Jurkat, Clone E6-1 (cell line): ENCODE results near the gene MVD.
"Not testable (repeated sequence)": the region's sequence is repeated elsewhere in the genome, so short reads cannot be mapped to it uniquely, and the experiment has no call there.

Experiments used
- DNase-seq: peaks from one replicate; pipeline ENCODE4 v3.0.0-alpha.2; 2011; ENCODE audit warnings: low read depth, low spot score
- H3K4me3 ChIP-seq: 2 replicates; pipeline ENCODE4 v1.5.1; 2011; ENCODE audit warnings: mild to moderate bottlenecking, low read length, control low read depth, moderate library complexity

MVD gene

GRCh38 chr16:88685156-88686061 lies 22.5 kb upstream of the MVD start:
- no peak for DNase-seq
- H3K4me3 ChIP-seq, result peak overlapping the region; percentile 52

GRCh38 chr16:88684569-88685155 lies 21.8 kb upstream of the MVD start:
- no peak overlapping the region for H3K4me3 ChIP-seq
- DNase-seq, result no peak

GRCh38 chr16:88681709-88682451 lies 19.0 kb upstream of the MVD start:
- H3K4me3 ChIP-seq, result no peak overlapping the region
- DNase-seq, result peak; percentile 53

GRCh38 chr16:88681084-88681680 lies 18.3 kb upstream of the MVD start:
- DNase-seq, result no peak
- H3K4me3 ChIP-seq, result no peak overlapping the region

- DNase-seq, result no peak
- no peak overlapping the region for H3K4me3 ChIP-seq
Measured at GRCh38 chr16:88680554-88681083, 17.7 kb upstream of the MVD start.

- DNase-seq, result no peak
- H3K4me3 ChIP-seq, result no peak overlapping the region
Measured at GRCh38 chr16:88678224-88678979, 15.5 kb upstream of the MVD start.

GRCh38 chr16:88677721-88678120 lies 14.8 kb upstream of the MVD start:
- H3K4me3 ChIP-seq, result no peak overlapping the region
- DNase-seq, result no peak

GRCh38 chr16:88676502-88677242 lies 13.8 kb upstream of the MVD start:
- no peak for DNase-seq
- no peak overlapping the region for H3K4me3 ChIP-seq

GRCh38 chr16:88673716-88674379 lies 11.0 kb upstream of the MVD start:
- no peak overlapping the region for H3K4me3 ChIP-seq
- no peak for DNase-seq

- H3K4me3 ChIP-seq, result no peak overlapping the region
- DNase-seq, result no peak
Measured at GRCh38 chr16:88672776-88673175, 9.9 kb upstream of the MVD start.

- H3K4me3 ChIP-seq, result no peak overlapping the region
- no peak for DNase-seq
Measured at GRCh38 chr16:88671806-88672205, 8.9 kb upstream of the MVD start.

- no peak for DNase-seq
- H3K4me3 ChIP-seq, result no peak overlapping the region
Measured at GRCh38 chr16:88669980-88670379, 7.1 kb upstream of the MVD start.

GRCh38 chr16:88669493-88669892 lies 6.6 kb upstream of the MVD start:
- DNase-seq, H3K4me3 ChIP-seq: not testable (repeated sequence)

- no peak overlapping the region for H3K4me3 ChIP-seq
- DNase-seq, result no peak
Measured at GRCh38 chr16:88667461-88667860, 4.6 kb upstream of the MVD start.

GRCh38 chr16:88665570-88665969 lies 2.7 kb upstream of the MVD start:
- DNase-seq, result no peak
- no peak overlapping the region for H3K4me3 ChIP-seq

- no peak overlapping the region for H3K4me3 ChIP-seq
- no peak for DNase-seq
Measured at GRCh38 chr16:88665148-88665547, 2.3 kb upstream of the MVD start.

GRCh38 chr16:88662222-88662842 lies 559 bp downstream of the MVD start:
- DNase-seq, result no peak

More at GRCh38 chr16:88662222-88662842, 559 bp downstream of the MVD start:
- H3K4me3 ChIP-seq, result peak overlapping the region; percentile 88
